Neural progenitor cell (in vitro differentiated cells): ENCODE results near the gene PKNOX2. TPM values are rescaled to one million over a fixed set of nuclear protein-coding genes. Genes with fewer than 3 reads are reported as not detected.

ENCODE experiments used
- DNase-seq: peaks from one replicate; pipeline ENCODE4 v3.0.0-alpha.2; 2016; ENCODE audit warnings: low spot score
- H2AFZ ChIP-seq: fragments of 200-600 bp; sonication (generic); replicated peaks from 2 replicates; pipeline ENCODE4 v1.6.1; 2016; ENCODE audit warnings: antibody characterized with exemption
- H3F3A ChIP-seq: fragments of 200-600 bp; sonication (generic); 2 replicates; pipeline ENCODE4 v1.6.1; 2016; ENCODE audit warnings: antibody characterized with exemption, low read depth
- H3K27ac ChIP-seq: fragments of 200-600 bp; sonication (generic); 2 replicates; pipeline ENCODE4 v1.5.1; 2016; ENCODE audit warnings: mild to moderate bottlenecking
- H3K27me3 ChIP-seq: fragments of 200-600 bp; sonication (generic); 2 replicates; pipeline ENCODE4 v1.6.1; 2016; ENCODE audit warnings: mild to moderate bottlenecking, moderate library complexity
- H3K36me3 ChIP-seq: fragments of 200-600 bp; sonication (generic); 2 replicates; pipeline ENCODE4 v1.5.1; 2016
- H3K4me1 ChIP-seq: fragments of 200-600 bp; sonication (generic); 2 replicates; pipeline ENCODE4 v1.6.1; 2016; ENCODE audit warnings: mixed run types
- H3K4me2 ChIP-seq: fragments of 200-600 bp; sonication (generic); 2 replicates; pipeline ENCODE4 v1.6.1; 2016
- H3K4me3 ChIP-seq: fragments of 200-600 bp; sonication (generic); 2 replicates; pipeline ENCODE4 v1.5.1; 2016
- H3K79me2 ChIP-seq: fragments of 200-600 bp; sonication (generic); 2 replicates; pipeline ENCODE4 v1.6.1; 2016; ENCODE audit warnings: low read depth
- H3K9ac ChIP-seq: fragments of 200-600 bp; sonication (generic); 2 replicates; pipeline ENCODE4 v1.6.1; 2016
- H3K9me3 ChIP-seq: fragments of 200-600 bp; sonication (generic); 2 replicates; pipeline ENCODE4 v1.5.1; 2016; ENCODE audit warnings: low read depth
- H4K20me1 ChIP-seq: fragments of 200-600 bp; sonication (generic); 2 replicates; pipeline ENCODE4 v1.6.1; 2016; ENCODE audit warnings: low read depth
- H3K27ac Mint-ChIP-seq: 3 replicates; pipeline ENCODE4 v1.8.0; 2021; ENCODE audit warnings: mixed read lengths
- H3K27me3 Mint-ChIP-seq: 2 replicates; pipeline ENCODE4 v1.8.0; 2022; ENCODE audit warnings: low read depth, mild to moderate bottlenecking, inconsistent platforms, moderate library complexity, mixed read lengths; ENCODE audit not compliant: insufficient read depth
- H3K36me3 Mint-ChIP-seq: 3 replicates; pipeline ENCODE4 v1.8.0; 2021; ENCODE audit warnings: mixed read lengths
- H3K4me1 Mint-ChIP-seq: 3 replicates; pipeline ENCODE4 v1.8.0; 2021; ENCODE audit warnings: mixed read lengths
- H3K4me3 Mint-ChIP-seq: 3 replicates; pipeline ENCODE4 v1.8.0; 2021; ENCODE audit warnings: mild to moderate bottlenecking, moderate library complexity, mixed read lengths
- H3K9me3 Mint-ChIP-seq: 3 replicates; pipeline ENCODE4 v1.8.0; 2020; ENCODE audit warnings: mixed read lengths
- CTCF ChIP-seq: fragments of 200-600 bp; sonication (generic); IDR thresholded peaks from 2 replicates; pipeline ENCODE4 v1.5.1; 2017; ENCODE audit warnings: antibody characterized with exemption, mild to moderate bottlenecking
- EZH2 ChIP-seq: fragments of 200-600 bp; sonication (generic); IDR thresholded peaks from 2 replicates; pipeline ENCODE4 v1.6.1; 2017; ENCODE audit warnings: antibody characterized with exemption, mild to moderate bottlenecking, moderate library complexity
- EZH2phosphoT487 ChIP-seq: fragments of 200-600 bp; sonication (generic); IDR thresholded peaks from 2 replicates; pipeline ENCODE4 v1.6.1; 2017; ENCODE audit warnings: antibody characterized with exemption
- total RNA-seq: library from RNA; depleted of rRNA; stranded (reverse); fragments of >200 nt; gene quantifications from 2 replicates; pipeline ENCODE4 v1.2.3, GENCODE V29; 2015; ENCODE audit warnings: low replicate concordance

Gene PKNOX2
- total RNA-seq, 1 donor from 2014 or later, result 4.3 TPM

DNA sequence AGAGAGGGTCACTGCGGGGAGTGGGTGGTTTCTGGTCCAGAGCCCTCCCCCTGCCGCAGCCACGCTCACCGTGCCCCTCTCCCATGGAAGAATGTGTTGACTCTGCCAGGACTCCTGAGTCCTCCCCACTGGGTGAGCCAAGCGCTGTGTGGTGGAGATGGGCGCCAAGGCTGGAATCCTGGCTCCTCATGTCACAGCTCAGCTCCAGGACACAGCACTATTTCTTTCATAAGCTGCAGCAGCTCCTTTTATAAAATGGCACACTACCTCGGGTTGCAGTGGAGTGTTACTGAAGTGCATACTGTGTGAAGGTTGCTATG, 247.6 kb downstream of the PKNOX2 start:
- Histone ChIP-seq H3K27ac (no peak overlapping the region), H3K4me2 (no peak overlapping the region), H3F3A (no peaks in the 10 kb centered on the region), H4K20me1 (no peaks in the 10 kb centered on the region), H3K36me3 (no peaks in the 10 kb centered on the region), H3K9me3 (no peaks in the 10 kb centered on the region), H3K9ac (no peak overlapping the region), H3K79me2 (no peaks in the 10 kb centered on the region), H2AFZ (no peak overlapping the region), H3K4me3 (no peak overlapping the region), H3K4me1 (no peaks in the 10 kb centered on the region), H3K27me3 (no peaks in the 10 kb centered on the region)
- Mint-ChIP-seq H3K4me3 (no peak overlapping the region), H3K9me3 (no peaks in the 10 kb centered on the region), H3K4me1 (peaks cover 34% of the 10 kb centered on the region), H3K27ac (no peak overlapping the region), H3K27me3 (peaks cover 2% of the 10 kb centered on the region), H3K36me3 (peaks cover 22% of the 10 kb centered on the region)
- TF ChIP-seq EZH2phosphoT487, result no peak
- TF ChIP-seq CTCF, result no peak
- no peak for TF ChIP-seq EZH2
- DNase-seq, result no peak

DNA sequence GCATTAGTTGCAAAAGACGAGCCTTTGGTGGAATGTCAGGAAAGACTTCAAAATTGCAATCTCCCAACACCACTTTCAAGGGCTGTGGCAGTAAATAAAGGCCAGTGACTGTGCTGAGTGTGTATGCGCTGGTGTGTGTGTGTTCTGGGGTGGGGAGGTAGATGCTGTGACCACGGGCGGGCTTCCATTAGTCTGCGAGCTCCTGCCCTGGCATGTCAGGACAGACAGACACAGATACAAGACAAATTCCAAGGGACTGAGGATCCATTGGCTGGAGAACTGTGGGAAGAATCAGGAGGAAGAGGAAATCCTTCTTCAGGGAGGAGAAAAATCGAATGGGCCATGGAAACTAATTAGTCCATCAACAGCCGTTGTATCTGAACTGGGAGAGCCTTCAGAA, 248.0 kb downstream of the PKNOX2 start:
- no peaks in the 10 kb centered on the region for H3K36me3 ChIP-seq
- H3F3A ChIP-seq, result no peaks in the 10 kb centered on the region
- H3K4me1 Mint-ChIP-seq, result peaks cover 34% of the 10 kb centered on the region
- H3K9me3 Mint-ChIP-seq, result no peaks in the 10 kb centered on the region
- no peak overlapping the region for H3K4me3 Mint-ChIP-seq
- peaks cover 22% of the 10 kb centered on the region for H3K36me3 Mint-ChIP-seq
- no peak overlapping the region for H3K4me2 ChIP-seq
- H3K9ac ChIP-seq, result no peak overlapping the region
- TF ChIP-seq CTCF, result no peak
- TF ChIP-seq EZH2phosphoT487, result no peak
- TF ChIP-seq EZH2, result no peak
- no peak overlapping the region for H3K27ac Mint-ChIP-seq
- no peaks in the 10 kb centered on the region for H3K9me3 ChIP-seq
- no peak overlapping the region for H3K4me3 ChIP-seq
- no peak overlapping the region for H3K27ac ChIP-seq
- no peaks in the 10 kb centered on the region for H3K27me3 ChIP-seq
- no peak for DNase-seq
- H3K27me3 Mint-ChIP-seq, result peaks cover 2% of the 10 kb centered on the region
- no peaks in the 10 kb centered on the region for H4K20me1 ChIP-seq
- H3K79me2 ChIP-seq, result no peaks in the 10 kb centered on the region
- no peaks in the 10 kb centered on the region for H3K4me1 ChIP-seq
- no peak overlapping the region for H2AFZ ChIP-seq

DNA sequence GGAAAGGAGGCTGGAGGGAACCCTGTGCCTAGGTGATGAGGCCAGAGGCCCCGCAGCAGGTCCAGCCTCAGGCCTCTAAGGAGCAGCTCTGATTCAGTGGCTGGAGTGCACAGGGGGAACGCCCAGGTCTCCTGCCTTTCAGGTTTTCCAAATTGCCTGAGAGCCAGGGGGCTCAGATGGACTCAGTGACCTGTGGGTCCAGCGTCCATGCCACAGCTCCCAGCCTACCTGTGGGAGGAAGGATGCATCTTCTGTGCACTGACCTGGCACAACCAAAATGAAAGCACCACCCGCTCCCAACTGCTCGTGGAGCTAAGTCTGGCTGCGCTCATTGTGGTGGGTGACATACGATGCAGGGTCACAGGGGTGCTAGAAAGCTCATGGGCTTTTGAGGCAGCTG, 248.7 kb downstream of the PKNOX2 start:
- peaks cover 23% of the 10 kb centered on the region for H3K36me3 Mint-ChIP-seq
- no peaks in the 10 kb centered on the region for H3K36me3 ChIP-seq
- peaks cover 2% of the 10 kb centered on the region for H3K27me3 Mint-ChIP-seq
- H2AFZ ChIP-seq, result no peak overlapping the region
- no peaks in the 10 kb centered on the region for H4K20me1 ChIP-seq
- peaks cover 3% of the 10 kb centered on the region for H3K4me1 ChIP-seq
- no peaks in the 10 kb centered on the region for H3K9me3 Mint-ChIP-seq
- H3K4me1 Mint-ChIP-seq, result peaks cover 33% of the 10 kb centered on the region
- no peaks in the 10 kb centered on the region for H3K79me2 ChIP-seq
- no peak overlapping the region for H3K4me3 ChIP-seq
- no peak overlapping the region for H3K27ac Mint-ChIP-seq
- no peak overlapping the region for H3K27ac ChIP-seq
- no peaks in the 10 kb centered on the region for H3K9me3 ChIP-seq
- no peak for TF ChIP-seq EZH2
- no peak for TF ChIP-seq CTCF
- no peak for TF ChIP-seq EZH2phosphoT487
- no peak overlapping the region for H3K4me2 ChIP-seq
- DNase-seq, result no peak
- H3K9ac ChIP-seq, result no peak overlapping the region
- no peaks in the 10 kb centered on the region for H3K27me3 ChIP-seq
- no peak overlapping the region for H3K4me3 Mint-ChIP-seq
- no peaks in the 10 kb centered on the region for H3F3A ChIP-seq

GRCh38 chr11:125414121-125414520, 249.6 kb downstream of the PKNOX2 start:
- Mint-ChIP-seq H3K27me3 (peaks cover 2% of the 10 kb centered on the region), H3K9me3 (no peaks in the 10 kb centered on the region), H3K4me1 (peaks cover 36% of the 10 kb centered on the region), H3K27ac (no peak overlapping the region), H3K36me3 (peaks cover 24% of the 10 kb centered on the region), H3K4me3 (no peak overlapping the region)
- Histone ChIP-seq H3K4me3 (no peak overlapping the region), H3K4me1 (peaks cover 12% of the 10 kb centered on the region), H3K27ac (no peak overlapping the region), H4K20me1 (no peaks in the 10 kb centered on the region), H3K4me2 (no peak overlapping the region), H3K9me3 (no peaks in the 10 kb centered on the region), H3K36me3 (no peaks in the 10 kb centered on the region), H2AFZ (no peak overlapping the region), H3K9ac (no peak overlapping the region), H3K79me2 (no peaks in the 10 kb centered on the region), H3F3A (peaks cover 4% of the 10 kb centered on the region), H3K27me3 (no peaks in the 10 kb centered on the region)
- no peak for TF ChIP-seq EZH2
- no peak for TF ChIP-seq EZH2phosphoT487
- no peak for TF ChIP-seq CTCF
- DNase-seq, result no peak
